Measurements from ENCODE around the gene ZPR1.
"Not testable (repeated sequence)": the region's sequence is repeated elsewhere in the genome, so short reads cannot be mapped to it uniquely, and the experiment has no call there.

Gene ZPR1

DNA sequence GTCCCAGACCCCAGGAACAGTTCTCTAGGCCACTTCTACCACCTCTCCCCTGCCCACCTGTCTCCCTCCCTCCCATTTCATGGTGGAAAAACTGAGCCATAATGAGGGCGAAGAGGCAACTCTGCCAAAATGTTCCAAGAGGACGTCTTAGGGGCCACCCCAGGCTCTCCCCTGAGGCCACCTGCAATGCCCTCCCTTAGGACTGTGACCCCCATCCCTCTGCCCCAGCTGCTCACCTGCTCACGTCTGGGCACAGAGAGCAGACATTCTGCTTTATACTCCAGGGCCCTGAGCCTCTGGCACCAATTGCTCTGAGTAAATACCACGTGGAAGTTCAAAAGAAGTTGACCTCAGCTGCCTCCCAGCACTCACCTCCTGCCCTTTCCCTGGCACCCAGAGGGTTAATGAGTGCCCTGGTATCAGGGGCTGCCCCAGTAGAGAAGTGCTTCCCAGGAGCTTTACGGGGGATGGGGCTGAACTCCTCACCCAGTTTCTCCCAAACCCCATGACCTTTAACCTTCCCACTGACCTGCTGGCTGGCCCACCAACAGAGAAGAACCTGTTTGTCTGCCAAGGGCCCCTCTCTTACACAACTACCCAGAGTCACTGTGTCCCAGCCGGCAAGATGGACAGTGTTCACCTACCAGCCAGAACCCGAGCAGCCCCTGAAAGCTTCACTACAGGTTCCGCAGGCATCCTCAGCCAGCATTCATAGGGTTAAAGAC, 4.5 kb upstream of the ZPR1 start:
- DNase-seq, result no peak

GRCh38 chr11:116791813-116792143, 4.0 kb upstream of the ZPR1 start, which contains the start of gene APOA5:
Gene APOA5, minus strand, starts transcription at chr11:116791879. Its CDS starts 19 bp downstream, at chr11:116791860.
- no peak for DNase-seq

GRCh38 chr11:116791002-116791812, 3.4 kb upstream of the ZPR1 start:
- DNase-seq, result peak; percentile 15

DNA sequence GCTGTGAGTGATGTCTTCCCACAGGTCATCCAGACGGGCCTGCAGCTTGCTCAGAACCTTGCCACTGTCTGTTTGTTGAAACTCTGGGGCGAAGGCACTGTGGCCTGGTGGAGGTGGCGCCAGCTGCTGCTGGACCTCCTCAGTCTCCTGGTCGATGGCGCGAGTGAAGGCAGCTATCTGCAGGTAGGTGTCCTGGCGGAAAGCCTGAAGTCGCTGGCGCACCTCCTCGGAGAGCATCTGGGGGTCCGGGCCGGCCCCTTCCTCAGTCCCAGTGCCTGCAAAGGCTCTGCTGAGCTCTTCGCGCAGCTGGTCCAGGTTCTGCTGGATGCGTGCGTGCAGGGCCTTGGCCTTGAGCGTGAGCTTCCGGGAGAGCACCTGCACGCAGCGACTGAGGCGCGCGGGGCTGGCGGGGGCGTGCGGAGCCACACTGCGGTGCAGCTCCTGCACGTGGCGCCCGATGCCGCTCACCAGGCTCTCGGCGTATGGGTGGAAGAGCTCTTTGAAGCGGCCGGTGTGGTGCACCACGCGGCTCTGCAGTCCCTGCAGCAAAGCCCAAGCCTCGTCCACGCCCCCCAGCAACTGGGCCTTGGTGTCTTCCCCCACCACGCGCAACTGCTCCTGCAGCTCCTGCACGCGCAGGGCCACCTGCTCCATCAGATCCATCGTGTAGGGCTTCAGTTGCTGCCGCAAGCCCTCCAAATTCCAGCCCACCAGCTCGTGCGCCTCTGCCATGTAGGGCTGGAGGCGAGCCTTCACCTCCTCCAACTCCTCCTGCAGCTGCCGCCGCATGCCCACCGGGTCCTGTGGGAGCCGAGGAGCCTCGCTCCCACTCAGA, 2.6 kb upstream of the ZPR1 start:
- DNase-seq, result no peak

DNA sequence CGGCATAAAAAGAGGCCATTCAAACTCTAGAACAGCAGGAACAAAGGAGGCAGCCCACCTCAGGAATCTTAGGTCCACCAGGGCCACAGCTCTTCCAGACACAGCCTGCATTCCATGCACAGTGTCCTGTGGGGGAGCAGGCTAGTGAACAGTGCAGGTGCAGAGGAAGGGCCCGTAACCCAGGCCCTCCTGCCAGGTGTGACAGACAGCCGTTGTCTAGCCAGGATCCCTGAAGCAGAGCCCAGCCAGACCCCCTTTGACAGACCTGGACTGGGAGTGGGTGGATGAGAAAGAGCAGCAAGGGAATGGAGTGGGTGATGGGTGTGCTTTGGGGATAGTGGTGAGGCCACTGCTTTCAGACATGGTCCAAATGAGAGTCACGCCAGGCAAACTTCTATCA, 1.2 kb upstream of the ZPR1 start:
- no peak for DNase-seq

DNA sequence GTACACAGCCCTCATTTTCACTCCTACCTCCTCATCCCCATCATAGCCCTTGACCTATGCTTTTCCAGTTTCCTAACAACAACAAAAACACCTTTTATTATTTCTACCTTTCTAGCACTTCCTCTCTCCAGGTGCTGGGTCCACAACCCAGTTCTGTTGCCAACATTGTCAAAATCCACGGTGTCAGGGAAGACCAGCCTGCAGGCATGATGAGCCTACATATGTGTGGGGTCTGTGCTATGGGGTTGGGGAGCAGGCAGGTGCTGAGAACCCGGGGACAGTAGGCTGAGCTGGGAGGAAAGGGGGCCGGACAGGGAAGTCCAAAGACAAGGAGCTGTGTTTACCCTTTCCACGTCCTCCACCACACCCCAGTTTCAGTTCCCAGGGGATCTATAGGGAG, 711 bp upstream of the ZPR1 start:
- no peak for DNase-seq

DNA sequence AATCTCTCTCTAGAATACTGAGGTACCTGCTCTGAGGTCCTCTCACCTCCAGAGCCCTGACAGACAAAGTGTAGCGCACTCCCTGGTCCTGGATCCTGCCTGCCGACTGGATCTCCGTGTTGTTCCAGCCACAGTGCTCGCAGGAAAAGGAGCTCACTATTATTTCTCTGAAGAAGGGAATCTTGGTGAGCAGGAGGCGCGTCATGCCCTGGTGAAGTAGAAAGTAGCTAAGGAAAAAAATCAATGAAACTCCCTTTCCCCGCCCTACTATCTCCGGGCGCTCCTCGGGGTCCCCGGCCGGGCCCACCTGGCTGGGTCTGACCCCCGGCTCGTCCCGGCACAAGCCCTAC, 412 bp downstream of the ZPR1 start:
- DNase-seq, result no peak

DNA sequence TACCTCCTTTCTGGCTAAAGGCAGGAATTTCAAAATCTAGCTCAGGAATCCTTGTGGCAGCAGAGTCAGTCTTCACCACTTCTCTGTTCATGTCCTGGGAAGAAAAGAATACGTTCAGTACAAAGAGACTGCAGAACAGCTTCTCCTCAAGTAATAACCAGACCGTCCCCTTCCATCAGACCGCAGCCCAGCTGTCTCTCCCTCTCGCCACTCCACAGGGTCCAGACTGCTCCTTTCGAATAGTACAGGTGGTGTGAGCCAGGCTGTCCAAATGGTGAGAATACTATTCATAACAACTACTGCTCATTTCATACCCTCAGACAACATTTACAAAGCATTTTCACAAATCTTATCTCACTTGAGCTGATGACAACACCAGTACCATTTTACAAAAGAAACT, 857 bp downstream of the ZPR1 start:
- DNase-seq, result no peak

GRCh38 chr11:116786326-116786725, 1.5 kb downstream of the ZPR1 start:
- no peak for DNase-seq

- no peak for DNase-seq
Observed at GRCh38 chr11:116782728-116783127, 5.1 kb downstream of the ZPR1 start.

DNA sequence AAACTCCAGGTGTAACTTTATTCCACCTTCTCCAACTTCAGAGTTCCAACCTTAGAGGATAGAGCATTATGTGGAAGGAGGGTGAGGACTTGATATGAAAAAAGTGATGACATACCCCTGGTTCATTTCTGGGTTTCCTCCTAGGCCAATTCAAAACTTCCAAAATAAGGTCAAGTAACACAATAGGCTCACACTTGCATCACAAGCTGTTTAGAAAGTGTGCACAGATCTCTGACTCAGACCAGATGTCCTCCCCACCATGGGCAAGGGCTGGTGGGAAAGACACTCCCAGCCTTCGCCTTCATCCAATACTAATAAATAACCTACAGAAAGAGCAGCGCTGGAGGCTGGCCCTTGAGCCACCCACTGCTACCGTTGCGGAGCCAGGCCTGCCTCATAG, 9.3 kb downstream of the ZPR1 start:
- no peak for DNase-seq

DNA sequence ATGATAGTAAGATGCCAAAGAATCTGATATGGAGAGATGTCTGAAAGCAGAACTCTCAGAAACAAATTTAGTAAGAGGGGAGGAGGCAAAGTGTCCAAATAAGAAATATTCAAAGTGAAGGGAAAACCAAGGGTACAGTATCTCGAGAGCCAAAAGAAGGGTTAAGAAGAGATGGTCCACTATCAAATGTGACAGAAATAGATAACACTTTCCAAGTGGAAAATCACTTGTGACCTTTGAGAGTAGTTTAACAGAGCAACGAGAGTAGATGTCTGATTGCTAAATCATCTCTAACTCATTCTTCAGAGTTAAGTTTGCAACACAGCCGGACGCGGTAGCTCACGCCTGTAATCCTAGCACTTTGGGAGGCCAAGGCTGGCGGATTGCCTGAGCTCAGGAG, 10.8 kb downstream of the ZPR1 start:
- DNase-seq, result no peak

GRCh38 chr11:116776522-116776984, 11.3 kb downstream of the ZPR1 start:
- no peak for DNase-seq

DNA sequence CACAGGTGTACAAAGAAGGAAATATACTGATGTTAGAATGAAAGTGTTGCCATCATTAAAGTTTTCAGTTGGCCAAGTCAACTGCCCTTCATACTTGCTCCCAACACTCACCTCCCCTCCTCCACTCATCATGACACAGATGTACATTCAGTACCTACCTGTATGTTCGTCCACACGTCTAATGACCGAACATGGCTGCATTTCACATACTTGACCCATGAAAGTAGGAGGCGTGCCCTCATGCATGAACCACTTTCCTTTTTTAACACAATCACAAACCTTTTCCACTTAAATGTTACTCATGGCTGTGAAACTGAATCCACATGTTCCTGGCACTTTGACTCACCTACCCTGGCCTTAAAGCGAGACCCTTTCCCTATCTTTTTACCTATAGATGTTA, 11.8 kb downstream of the ZPR1 start:
- no peak for DNase-seq

DNA sequence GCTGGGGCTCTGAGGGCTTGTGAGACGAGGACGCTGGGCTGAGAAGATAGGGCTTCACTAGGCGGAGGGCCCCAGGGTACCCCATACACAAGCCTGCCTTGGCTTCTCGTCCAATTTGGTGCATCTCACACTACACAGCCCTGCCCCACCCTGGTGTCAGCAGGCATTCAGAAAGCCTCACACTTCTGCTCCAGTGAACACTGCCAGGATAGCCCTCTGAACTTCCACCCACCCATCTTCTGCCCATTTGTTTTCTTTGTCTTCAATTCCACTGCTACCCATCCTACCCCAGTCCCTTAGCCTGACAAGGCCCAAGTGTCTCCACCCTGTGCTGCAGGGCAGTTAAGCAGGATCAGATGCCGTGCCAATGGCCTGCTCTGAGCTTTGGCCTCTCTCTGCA, 13.2 kb downstream of the ZPR1 start:
- no peak for DNase-seq

- no peak for DNase-seq
Observed at GRCh38 chr11:116773203-116774097, 14.4 kb downstream of the ZPR1 start.

GRCh38 chr11:116772443-116773202, 15.2 kb downstream of the ZPR1 start, which contains the start of gene BUD13:
Gene BUD13, minus strand, starts transcription at chr11:116772987. Its CDS starts 23 bp downstream, at chr11:116772964.
- peak; percentile 58 for DNase-seq

- DNase-seq, result no peak
Observed at GRCh38 chr11:116771935-116772334, 15.9 kb downstream of the ZPR1 start.

DNA sequence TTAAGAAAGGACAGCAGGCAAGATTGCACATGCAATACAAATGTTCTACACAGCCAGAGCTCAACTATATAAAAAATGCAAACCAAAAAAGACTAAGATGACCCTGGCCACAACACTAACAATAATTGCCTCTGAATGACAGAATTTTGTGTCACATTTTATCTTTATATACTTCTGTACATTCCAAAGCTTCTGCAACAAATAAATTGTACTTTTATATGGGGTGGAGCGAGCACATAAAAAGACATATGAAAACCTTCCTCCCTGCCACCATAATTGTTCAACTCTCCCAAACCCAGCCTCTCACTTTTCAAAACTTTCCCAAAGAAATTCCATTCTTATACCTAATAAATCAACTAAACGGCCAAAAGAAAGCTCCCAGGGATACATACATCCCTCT, 25.7 kb downstream of the ZPR1 start:
- DNase-seq, result no peak

GRCh38 chr11:116756044-116756443, 31.8 kb downstream of the ZPR1 start:
- DNase-seq, result not testable (repeated sequence)

GRCh38 chr11:116750070-116750718, 37.6 kb downstream of the ZPR1 start:
- no peak for DNase-seq
